Raji (cell line): ENCODE data around the gene RERE.

ENCODE experiments used
- POLR2A ChIP-seq: IDR thresholded peaks from 2 replicates; pipeline ENCODE4 v1.6.1; 2011; ENCODE audit warnings: low read depth, low read length, control low read depth; ENCODE audit not compliant: insufficient read depth

RERE gene

GRCh38 chr1:8326265-8326664 is 491.2 kb downstream of the RERE start:
- TF ChIP-seq POLR2A: no peak

DNA sequence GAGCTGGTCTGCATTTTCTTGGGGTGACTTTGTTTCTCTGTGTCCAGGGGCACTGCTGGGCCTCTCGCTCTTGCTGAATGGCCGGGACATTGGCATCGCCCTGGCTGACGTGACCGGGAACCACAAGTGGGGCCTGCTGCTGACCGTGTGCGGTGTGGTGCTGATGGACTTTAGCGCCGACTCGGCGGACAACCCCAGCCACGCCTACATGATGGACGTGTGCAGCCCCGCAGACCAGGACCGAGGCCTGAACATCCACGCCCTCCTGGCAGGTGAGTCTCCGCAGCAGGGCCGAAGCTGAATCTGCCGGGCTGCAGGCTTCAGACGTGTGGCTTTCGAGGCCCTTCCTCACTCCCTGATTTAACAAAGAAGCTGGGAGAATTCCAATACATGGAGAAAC is 491.7 kb downstream of the RERE start:
- no peak for TF ChIP-seq POLR2A

- no peak for TF ChIP-seq POLR2A
Measured at GRCh38 chr1:8324176-8324810, 493.1 kb downstream of the RERE start.

DNA sequence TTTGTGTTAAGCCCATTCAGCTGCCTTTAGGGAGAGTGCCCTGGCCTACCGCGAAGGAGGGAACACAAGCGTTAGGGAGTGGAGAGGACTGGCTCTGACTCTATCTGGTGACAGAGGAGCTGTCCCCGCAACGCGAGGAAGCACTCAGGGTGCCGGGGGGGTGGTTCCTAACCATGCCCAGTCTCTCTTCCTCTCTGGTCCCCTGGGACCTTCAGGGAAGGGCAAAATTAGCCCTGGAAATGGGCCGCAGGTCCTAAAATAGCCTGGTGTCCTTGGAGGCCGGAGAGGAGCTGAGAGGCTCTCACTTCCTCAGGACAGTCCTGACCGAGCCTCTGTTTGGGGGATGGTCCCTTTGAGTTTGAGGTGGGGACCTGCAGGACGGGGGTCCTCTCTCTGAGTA is 493.7 kb downstream of the RERE start:
- no peak for TF ChIP-seq POLR2A

DNA sequence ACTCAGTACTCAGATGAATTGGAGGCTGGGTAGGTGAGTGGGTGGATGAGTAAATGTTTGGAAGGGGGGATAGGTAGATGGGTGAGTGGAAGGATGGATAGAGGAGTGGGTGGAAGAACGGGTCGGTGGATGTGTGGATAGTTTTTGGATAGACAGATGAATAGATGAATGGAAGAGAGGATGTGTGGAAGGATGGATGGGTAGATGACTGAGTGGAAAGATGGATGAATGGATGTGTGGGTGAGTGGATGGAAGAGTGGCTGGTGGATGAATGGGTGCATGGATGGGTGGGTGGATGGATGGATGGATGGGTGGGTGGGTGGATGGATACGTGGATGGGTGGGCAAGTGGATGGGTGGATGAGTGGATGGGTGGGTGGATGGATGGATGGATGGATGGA is 495.8 kb downstream of the RERE start:
- no peak for TF ChIP-seq POLR2A

DNA sequence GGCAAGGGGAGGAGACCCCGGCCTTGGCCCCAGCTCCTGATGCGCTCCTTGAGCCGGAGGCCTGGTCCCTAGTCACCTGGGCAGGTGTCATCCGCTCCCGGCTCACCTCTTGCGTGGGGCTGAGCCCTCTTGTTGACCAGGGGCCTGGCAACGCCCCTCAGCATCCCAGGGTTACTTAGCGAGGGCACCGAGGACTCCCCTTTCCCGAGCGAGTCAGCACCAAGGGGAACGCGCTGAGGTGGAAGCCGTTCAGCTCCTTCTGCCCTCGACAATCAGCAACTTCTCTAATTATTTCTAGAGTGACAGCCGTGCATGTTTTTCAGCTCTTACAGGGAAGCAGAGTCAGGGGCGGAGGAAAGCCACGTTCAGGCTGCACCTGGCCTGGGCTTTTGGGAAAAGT is 499.0 kb downstream of the RERE start:
- TF ChIP-seq POLR2A: no peak

DNA sequence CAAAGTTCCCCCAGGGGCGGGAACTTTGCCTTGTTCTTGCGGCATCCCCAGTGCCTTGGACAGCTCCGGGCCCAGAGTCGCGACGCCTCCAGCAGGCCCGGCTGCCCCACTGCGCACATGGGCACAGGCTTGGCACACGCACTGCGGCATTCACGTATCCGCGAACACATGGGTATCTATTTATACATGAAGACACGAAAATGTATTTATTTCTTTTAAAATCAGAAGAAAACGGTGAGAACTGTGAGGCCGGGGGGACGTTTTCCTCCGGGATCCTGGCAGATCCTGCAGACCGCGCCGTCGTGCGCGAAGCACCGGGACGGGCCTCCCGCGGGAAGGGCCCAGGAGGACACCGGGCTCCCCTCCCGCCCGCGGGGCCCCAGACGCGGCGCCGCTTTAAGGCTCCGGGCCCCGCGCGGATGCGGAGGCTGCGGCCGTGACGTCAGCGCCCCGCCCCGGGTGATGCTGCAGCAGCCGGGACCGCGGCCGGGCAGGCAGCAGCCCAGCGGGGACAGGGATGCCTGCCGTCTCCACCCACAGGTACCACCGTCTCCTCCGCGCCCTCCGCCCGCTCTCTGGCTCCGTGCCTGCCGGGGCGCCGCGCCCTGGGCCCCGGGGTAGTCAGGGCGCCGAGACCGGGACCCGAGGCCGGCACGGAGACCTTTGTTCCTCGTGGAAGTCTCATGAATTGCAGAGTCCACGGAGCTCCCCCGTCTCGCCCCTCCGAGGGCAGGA is 499.6 kb downstream of the RERE start, which contains the start of gene SLC45A1:
Gene SLC45A1, plus strand, starts transcription at position 468 of the 735 bp plus-strand sequence. CDS start 6,216 bp downstream, outside the sequence.
- TF ChIP-seq POLR2A: no peak

- no peak for TF ChIP-seq POLR2A
Measured at GRCh38 chr1:8315573-8316475, 501.6 kb downstream of the RERE start.

DNA sequence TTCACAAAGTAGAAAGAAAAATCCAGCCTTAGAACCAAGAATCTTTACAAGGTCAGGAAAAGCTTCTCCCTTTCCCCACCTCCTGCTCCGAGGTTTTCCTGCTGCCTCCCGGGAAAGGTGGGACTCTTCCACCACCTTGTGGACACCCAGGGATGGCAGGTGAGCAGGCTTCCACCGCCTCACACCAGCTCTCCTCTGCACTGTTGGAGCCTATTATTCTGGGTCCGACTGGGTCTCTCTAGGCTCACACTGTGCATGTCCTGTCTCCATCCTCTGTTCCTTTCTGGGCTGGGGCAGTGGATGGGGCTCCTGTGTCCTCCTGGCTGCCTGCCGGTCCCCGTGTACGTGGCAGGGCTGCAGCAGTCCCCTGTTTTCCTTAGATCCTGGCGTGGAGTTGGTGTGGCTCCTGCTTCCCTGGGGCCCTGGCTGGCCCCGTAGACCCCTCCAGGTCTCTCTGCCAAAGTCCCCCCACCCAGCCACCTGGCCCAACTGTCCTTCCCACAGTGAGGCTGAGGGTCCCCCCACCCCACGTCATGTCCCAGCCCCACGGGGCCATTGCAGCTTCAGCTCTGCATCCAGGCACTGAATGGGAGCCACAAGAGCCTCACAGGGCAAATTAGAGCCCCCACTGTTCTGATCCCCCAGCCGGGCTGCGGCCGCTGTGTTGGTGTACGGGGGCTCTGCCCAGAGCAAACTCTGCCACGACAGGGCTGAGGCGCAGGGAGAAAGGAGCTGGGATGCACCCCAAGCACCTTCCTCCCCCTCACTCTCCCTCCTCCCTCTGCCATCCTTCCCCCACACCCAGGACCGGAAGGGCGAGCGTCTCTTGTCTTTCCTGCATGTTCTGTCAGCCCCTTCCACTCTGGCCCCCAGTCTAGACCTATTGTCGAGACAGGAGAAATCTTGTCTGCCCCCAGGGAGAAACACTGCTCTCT is 502.8 kb downstream of the RERE start:
- no peak for TF ChIP-seq POLR2A

GRCh38 chr1:8313231-8313630 is 504.2 kb downstream of the RERE start:
- no peak for TF ChIP-seq POLR2A

GRCh38 chr1:8312235-8313218 is 504.9 kb downstream of the RERE start:
- TF ChIP-seq POLR2A: no peak

DNA sequence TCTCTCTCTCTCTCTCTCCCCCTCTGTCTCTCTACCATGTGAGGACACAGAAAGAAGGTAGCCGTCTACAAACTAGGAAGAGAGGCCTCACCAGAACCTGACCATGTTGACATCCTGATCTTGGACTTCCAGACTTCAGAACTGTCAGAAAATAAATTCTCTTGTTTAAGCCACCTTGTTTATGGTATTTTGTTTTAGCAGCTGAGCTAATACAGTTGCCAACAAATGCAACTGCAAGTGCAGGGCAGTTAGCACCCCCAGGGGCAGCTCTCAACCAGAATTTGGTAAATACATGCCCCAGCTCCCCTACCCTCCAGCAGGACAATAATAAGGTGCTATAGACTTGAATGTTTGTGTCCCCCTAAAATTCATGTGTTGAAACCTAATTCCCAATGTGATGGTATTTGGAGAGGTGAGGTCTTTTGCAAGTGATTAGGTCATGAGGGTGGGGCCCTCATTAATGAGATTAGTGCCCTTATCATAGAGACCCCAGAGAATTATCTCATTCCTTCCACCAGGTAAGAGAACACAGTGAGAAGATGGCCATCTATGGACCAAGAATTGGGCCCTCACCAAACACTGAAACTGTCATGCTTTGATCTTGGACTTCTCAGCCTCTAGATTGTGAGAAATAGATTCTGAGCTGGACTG is 506.2 kb downstream of the RERE start:
- TF ChIP-seq POLR2A: no peak

GRCh38 chr1:8307628-8308027 is 509.8 kb downstream of the RERE start:
- TF ChIP-seq POLR2A: no peak
